DOHH2 (cell line): Measurements from ENCODE around the gene PAF1.

ENCODE experiments used
- EZH2phosphoT487 ChIP-seq: fragments of 200-600 bp; sonication (generic); IDR thresholded peaks from 2 replicates; pipeline ENCODE4 v1.6.1; 2017; ENCODE audit warnings: borderline replicate concordance, mild to moderate bottlenecking, antibody characterized with exemption, low read length, moderate library complexity, mixed read lengths
- TF ChIP-seq, protein P1 (sequence below): fragments of 200-600 bp; sonication (generic); IDR thresholded peaks from one replicate; pipeline ENCODE4 v1.5.1; 2014; ENCODE audit warnings: antibody characterized with exemption, mild to moderate bottlenecking, low read depth, low read length; ENCODE audit not compliant: poor library complexity, severe bottlenecking

DNA sequence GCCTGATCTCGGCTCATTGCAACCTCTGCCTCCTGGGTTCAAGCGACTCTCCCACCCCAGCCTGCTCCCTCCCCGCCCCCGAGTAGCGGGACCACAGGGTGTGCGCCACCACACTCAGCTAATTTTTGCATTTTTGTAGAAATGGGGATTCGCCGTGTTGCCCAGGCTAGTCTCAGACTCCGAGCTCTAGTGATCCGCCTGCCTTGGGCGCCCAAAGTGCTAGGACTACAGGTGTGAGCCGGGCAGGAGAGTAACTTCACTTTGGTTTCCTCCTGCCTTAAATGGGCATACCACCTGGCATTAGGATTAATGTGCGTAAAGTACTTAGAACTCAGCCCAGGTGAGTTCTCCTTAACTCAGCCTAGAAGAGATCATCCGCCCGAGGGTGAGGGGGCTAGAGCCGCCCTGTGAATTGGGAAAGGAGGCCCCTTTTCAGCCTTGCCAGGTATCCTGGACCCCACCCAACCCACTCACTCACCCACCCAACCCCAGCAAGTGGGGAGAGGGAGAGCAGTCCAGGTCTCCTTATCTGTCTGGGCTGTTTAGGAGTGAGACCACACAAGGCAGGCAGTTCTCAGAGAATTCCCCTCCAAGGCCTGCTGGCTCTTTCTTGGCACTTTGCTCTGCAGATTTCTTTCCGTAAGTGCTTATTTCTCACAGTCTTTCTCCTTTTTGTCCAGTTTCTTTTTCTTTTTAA is 14.5 kb upstream of the PAF1 start:
- no peak for TF ChIP-seq EZH2phosphoT487
- TF ChIP-seq, protein P1, sequence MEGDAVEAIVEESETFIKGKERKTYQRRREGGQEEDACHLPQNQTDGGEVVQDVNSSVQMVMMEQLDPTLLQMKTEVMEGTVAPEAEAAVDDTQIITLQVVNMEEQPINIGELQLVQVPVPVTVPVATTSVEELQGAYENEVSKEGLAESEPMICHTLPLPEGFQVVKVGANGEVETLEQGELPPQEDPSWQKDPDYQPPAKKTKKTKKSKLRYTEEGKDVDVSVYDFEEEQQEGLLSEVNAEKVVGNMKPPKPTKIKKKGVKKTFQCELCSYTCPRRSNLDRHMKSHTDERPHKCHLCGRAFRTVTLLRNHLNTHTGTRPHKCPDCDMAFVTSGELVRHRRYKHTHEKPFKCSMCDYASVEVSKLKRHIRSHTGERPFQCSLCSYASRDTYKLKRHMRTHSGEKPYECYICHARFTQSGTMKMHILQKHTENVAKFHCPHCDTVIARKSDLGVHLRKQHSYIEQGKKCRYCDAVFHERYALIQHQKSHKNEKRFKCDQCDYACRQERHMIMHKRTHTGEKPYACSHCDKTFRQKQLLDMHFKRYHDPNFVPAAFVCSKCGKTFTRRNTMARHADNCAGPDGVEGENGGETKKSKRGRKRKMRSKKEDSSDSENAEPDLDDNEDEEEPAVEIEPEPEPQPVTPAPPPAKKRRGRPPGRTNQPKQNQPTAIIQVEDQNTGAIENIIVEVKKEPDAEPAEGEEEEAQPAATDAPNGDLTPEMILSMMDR, result no peak
